ENCODE measurements around the gene CST5.
A peak's percentile ranks its signal among the peaks of the same experiment; 100 is the strongest.
"Not testable (repeated sequence)": the region's sequence is repeated elsewhere in the genome, so short reads cannot be mapped to it uniquely, and the experiment has no call there.

Gene CST5

DNA sequence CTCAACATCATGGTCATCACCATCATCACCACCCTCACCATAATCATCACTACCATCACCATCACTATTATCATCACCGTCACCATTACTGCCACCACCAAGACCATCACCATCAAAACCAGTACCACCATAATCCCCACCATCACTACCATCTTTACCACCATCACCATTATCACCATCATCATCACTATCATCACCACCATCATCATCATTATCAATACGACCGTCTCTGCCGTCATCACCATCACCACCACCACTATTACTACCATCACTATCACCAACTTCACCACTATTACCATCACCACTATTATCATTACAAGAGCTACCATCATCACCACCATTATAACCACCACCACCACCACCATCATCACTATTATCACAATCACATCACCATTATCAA is 11.3 kb upstream of the CST5 start:
- not testable (repeated sequence) for DNase-seq (ENCODE audit: extremely low read depth in 1 of 2, low read depth in 1 of 2)

DNA sequence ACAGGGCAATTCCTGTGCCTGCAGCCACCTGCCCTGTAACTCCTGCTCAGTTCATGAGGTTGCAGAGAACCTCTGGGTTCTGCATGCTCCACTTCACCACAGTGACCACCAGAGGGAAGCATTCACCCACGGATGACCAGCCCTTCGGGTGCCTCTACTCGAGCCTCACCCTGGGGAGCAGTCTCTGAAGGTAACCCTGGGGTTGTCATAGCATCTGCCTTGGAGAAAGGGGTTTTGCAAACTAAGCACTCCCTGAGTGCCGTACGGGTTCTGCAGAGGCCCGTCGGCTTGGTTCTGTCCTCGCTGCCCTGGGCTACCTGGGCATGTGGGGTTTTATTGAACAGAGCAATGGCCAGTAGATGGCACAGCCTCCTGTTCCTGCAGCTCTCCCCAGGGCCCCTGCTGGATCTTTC is 10.2 kb upstream of the CST5 start:
- DNase-seq (ENCODE audit: extremely low read depth in 1 of 2, low read depth in 1 of 2): peak; percentile 13 to 36

DNA sequence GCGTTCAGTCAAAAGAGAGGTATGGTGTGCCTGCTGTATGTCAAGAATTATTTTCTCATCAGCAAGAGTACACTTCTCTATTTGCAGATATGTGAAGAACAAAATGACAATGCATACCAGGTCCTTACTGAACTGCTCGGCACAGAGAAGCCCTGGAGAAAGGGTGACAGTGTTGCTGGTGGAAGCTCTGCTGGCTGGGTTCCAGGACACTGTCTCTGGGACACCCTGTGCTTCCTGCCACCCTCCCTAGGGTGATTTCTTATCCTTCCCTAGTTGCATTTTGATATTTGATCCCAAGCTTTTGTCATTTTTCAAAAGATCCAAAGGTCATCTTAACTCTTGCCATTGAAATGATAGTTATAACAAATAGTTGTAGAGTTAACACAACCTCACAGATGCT is 8.3 kb upstream of the CST5 start:
- DNase-seq (ENCODE audit: extremely low read depth in 1 of 2, low read depth in 1 of 2): no peak

DNA sequence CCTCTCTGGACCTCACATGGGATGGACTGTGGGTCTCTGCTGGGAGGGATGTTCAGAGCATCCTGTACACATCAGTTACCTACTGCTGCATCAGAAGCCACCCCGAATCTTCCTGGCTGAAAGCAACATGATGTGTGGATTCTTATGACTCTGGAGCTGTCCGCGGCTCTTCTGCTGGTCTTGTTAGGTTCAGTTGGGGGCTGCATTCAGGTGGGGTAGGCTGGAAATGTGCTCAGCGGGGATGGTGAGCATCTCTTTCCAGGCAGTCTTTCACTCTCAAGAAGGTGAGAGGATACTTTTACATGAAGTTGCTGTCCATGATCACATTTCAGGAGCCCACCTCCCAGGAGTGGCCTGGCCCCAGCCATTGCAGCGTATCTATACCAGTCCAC is 5.2 kb upstream of the CST5 start:
- no peak for DNase-seq (ENCODE audit: extremely low read depth in 1 of 2, low read depth in 1 of 2)

DNA sequence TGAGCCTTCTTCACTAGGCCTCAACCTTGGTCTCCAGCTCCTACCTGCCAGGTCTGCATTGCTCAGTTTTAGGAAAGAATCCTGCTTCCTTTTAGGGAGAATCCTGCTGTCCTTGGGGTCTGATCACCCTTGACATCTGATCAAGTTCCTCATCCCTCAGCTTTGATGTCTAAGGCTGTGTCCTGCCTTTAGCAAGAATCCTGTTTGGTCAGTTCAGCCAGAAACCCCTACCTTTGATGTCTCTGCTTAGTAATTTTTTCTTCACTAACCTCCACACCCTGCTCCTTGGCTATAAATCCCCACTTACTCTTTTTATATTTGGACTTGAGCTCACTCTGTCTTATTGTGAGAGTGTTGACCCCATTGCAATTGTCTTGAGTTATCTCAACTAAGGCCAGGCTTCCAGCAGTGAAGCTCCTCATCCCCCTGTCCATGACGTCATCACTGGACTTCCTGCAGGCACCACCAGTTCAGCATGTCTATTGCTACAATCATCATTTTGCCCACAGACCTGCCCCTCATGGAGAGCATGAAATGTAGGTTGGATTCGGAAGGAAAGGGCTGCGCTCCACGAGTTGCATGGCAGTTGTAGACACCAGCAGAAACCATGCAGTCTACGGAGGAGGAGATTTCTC is 4.7 kb upstream of the CST5 start:
- DNase-seq (ENCODE audit: extremely low read depth in 1 of 2, low read depth in 1 of 2): no peak

DNA sequence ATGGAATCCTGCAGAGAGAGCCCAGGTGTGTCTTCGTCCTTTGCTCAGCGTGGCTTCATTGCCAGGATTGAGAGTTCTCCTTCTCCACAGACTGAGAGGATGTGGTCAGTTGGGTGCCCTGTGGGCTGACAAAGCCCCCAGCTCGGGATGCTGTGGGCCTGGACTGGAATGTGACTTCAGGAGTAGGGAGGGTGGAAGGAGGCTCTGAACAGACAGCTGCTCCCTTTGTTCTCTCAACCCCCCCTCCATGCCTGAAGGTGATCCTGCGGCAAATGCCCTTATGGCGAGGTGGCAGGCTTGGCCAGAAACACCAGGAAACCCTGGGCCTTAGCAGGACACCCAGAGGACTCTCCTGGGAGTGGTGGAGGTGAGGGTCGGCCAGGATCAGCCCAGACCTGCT is 1.8 kb upstream of the CST5 start:
- no peak for DNase-seq (ENCODE audit: extremely low read depth in 1 of 2, low read depth in 1 of 2)

DNA sequence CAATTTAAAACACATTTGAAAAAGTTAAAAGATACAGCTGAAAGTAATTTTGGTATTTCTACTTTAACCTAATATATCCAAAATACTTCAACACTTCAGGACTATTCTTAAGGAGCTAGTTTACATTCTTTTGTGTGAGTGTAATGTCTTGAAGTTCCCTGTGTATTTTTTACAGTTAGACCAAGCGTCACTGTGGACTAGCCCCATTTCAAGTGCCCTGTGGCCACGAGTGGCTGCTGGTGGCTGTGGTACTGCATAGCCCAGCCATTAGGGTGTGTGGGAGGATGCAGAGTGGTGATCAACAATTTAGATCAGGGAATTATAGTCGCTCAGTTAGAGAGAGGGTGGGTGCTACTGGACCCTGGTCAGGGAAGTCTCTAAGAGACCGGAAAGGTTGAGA is 869 bp upstream of the CST5 start:
- DNase-seq (ENCODE audit: extremely low read depth in 1 of 2, low read depth in 1 of 2): no peak

DNA sequence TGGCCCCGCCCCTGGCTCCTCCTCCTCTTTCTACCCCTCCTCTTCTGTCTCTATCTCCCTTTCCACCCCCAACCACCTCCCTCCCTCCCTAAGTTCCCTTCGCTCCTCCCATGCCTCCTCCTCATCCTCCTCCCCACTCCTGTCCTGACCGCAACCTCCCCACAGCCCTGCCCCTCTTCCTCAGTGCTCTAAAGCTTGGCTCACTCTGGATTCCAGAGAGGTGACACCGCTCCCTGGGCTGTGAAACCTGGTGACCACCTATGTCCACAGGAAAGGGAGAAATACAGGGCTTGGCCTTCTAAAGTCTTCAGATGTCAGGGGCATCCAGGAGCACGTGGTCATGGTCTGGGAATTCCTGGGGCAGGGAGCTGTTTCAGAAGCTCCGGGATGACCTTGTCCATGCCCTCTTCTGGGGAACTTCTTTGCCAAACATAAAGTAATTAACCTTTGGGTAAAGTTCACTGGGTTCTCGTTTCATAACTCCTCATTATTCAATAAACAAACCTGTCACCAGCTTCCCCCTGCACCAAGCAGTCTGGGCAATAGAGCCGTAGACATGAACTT is 345 bp upstream of the CST5 start:
- no peak for DNase-seq (ENCODE audit: extremely low read depth in 1 of 2, low read depth in 1 of 2)

DNA sequence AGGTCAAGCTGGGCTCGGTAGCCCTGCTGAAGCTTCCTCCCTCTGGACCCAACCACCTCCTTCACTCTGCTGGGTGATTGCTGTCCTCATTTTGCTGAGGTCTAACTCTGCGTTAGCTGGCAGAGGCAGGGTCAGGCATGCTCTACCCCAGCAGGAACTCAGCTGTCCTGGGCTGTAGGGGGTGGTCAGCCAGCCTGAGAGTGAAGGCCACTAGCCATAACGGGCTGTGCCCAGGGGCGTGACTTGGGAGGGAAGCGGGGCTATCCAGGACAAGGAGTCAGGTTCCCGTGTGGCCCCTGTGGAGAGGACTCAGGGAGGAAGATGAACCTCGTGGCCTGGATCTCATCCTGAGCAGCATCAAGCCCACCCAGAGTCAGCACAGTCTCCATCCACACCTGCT is 761 bp downstream of the CST5 start:
- no peak for DNase-seq (ENCODE audit: extremely low read depth in 1 of 2, low read depth in 1 of 2)

DNA sequence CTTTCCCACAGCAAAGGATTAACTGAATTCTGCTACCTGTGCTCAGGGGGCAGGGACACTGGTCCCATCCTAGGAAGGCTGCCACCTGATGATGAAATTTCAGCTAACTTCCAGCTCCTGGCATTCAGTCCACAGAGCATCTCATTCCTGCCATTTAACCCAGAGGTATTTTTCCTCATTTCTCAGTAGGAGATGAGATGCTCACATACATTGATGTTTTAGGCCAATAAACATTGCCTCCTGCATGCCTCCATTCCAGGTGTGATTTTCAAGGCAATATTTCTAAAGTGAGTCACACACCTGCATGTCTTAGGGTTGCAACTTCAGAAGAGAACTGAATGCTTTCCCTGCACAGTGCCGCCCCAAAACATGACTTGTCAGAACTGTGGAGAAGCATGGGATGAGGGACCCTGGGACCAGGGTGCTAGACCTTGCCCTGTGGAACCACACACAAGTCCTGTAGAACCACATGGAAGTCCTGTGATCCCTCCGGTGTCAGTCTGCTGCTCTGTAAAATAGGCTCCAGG is 1.5 kb downstream of the CST5 start:
- DNase-seq (ENCODE audit: extremely low read depth in 1 of 2, low read depth in 1 of 2): not testable (repeated sequence)

DNA sequence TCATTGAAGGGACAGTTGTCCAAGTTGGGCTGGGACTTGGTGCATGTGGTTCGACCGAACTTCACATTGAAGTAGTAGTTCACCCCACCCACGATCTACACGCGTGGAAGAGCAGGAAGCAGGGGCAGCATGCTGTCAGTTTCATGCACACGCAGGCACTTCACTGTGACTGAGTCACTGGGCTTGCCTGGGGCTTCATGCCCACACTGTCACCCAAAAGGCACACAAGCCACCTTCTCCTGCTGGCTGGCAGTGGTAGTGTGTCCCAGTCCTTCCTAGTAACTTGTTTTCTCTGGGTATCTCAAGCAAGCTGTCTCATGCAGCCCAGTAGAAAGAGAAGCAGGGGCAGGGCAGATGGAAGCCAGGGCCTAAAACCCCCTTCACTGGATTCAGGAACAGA is 2.0 kb downstream of the CST5 start:
- DNase-seq (ENCODE audit: extremely low read depth in 1 of 2, low read depth in 1 of 2): no peak

DNA sequence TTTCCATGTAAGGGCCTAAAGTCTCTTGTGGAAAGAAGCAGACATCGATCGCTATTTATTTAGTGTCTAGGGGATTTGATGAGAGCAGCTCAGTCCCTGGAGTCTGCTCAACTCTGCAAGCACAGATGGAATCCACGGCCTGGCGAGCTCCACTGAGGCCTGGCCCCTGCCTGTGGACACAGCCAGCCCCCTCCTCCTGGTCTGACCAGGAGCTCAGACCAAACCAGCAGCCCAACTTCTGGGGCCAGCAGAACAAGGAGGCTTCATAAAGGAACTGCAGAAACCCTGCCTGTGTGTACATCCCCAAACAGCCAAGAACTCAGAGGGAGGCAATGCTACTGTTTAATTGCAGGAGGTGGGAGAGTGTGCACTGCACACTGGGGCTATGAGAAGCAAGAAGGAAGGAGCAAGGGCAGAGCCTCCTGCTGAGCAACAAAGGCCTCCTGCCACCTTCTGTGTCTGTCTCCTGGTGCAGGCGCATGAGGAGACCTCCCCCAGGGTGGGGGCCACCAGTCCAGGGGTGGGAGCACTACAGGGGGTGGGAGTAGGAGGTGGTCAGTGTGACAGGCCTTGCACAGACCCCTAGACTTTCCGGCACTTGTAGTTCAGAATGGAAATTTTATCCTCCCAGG is 3.8 kb downstream of the CST5 start:
- no peak for DNase-seq (ENCODE audit: extremely low read depth in 1 of 2, low read depth in 1 of 2)

DNA sequence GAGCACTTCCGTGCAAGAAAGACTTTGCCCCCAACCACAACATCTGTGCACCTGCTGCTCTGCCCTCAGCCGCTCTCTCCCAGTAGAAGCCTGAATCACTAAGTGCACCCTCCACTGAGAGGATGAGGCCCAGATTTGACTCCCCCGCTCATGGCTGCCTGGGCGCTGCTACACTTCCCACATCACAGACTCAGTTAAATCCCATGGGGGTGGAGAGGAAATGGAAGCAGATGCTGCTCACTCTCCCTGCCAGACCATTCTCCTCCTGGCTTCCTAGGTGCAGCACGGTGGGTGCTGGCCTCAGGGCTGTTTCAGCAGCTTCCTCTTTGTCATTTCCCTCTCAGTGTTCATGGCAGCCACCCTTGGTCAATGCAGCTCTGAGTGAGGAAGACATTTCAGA is 4.8 kb downstream of the CST5 start:
- DNase-seq (ENCODE audit: extremely low read depth in 1 of 2, low read depth in 1 of 2): no peak

DNA sequence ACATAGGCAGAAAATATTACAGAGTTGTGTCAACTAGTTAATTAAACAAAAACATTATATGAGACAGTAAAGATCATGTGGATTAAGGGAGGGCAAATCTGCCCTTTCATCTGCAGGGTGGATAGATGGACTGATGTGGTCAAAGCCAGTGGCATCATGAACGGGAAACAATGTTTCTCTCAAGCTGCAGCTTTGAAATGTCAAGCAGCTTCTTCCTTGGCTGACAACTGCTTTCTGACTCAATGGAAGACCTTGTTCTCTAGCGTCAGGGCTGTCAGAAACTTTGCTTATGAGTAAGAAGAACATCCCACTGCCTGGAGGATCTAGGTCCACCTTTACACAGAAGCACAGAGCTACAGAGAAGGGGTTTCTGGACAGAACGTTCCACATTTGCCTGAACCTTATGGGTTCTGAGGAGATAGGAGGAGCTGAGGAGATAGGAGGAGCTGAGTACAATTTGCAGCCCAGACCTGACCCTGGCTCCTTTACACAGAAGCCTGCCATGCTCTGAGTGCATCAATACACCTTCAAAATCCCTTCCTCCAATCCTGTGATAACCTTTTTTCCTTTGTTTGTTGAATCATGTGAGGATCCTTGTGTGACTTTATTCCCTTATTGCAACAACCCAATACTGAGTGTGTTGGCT is 6.1 kb downstream of the CST5 start:
- DNase-seq (ENCODE audit: extremely low read depth in 1 of 2, low read depth in 1 of 2): no peak

DNA sequence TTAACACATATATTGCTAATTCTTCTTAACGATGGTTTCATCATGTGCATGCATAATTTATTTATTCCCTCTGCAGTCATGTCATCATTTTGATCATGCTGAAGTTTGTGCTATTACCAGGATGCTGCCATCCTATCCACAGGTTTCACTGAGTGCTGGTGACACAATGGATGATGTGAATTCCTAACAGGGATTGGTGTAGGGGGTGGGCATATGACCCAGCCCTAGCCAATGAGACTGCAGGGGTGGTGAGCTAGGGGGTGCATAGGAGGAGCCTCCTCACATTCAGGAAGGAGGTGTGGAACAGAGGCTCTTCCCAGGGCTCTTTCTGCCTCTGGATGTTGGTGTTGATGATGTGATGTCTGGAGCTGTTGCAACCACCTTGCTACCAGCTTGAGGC is 7.5 kb downstream of the CST5 start:
- DNase-seq (ENCODE audit: extremely low read depth in 1 of 2, low read depth in 1 of 2): no peak

DNA sequence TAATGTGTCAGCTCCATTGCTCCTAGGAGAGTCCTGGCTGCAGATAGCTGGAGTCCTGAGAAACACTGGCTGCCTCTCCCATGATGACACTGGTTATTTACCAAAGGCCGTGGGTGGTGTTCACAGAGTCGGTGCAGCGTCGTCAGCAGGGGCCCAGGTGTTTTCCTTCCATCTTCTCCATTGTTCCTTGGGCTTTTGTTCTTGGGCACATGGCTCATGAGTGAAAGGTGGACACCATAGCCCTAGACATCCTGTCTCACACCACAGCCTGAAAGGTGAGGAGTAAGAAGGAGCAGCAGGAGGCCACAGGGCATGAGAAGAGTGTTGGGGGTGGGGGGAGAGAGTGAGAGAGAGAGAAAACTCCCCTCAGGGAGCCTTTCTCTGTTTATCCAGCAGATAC is 9.1 kb downstream of the CST5 start:
- no peak for DNase-seq (ENCODE audit: extremely low read depth in 1 of 2, low read depth in 1 of 2)

DNA sequence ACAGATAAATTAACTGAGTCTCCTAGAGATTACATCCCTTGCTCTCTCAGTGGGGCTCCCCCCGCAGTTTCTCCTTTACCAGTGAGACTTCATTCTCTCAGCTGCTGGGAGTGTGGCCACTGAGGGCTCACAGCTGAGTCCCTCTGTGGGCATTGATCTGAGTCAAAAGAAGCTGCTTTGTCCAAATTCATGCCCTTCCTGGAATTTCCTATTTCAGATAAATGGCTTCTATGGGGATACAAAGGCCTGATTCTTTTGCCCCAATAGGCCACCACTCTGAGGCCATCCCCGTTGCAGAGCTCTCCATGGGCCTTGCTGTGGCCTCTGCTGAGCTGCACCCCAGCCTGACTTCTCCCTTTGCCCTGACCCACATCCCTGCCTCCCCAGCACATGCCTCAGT is 10.0 kb downstream of the CST5 start:
- DNase-seq (ENCODE audit: extremely low read depth in 1 of 2, low read depth in 1 of 2): no peak

DNA sequence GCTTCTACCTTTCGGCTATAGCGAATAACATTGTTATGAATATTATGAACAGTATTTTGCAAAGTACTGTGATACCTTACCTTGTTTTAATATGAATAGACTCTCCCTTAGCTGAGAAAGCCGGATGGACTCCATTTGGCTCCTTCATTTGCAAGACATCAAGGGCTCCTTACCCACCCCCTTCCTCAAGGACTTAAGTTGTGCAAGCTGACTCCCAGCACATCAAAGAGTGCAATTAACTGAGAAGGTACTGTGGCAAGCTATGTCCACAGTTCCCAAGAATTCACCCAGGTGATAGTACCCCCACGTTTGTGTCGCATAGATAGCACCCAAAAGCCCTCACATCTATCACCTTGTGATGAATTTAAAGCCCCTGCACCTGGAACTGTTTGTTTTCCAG is 11.2 kb downstream of the CST5 start:
- DNase-seq (ENCODE audit: extremely low read depth in 1 of 2, low read depth in 1 of 2): no peak

DNA sequence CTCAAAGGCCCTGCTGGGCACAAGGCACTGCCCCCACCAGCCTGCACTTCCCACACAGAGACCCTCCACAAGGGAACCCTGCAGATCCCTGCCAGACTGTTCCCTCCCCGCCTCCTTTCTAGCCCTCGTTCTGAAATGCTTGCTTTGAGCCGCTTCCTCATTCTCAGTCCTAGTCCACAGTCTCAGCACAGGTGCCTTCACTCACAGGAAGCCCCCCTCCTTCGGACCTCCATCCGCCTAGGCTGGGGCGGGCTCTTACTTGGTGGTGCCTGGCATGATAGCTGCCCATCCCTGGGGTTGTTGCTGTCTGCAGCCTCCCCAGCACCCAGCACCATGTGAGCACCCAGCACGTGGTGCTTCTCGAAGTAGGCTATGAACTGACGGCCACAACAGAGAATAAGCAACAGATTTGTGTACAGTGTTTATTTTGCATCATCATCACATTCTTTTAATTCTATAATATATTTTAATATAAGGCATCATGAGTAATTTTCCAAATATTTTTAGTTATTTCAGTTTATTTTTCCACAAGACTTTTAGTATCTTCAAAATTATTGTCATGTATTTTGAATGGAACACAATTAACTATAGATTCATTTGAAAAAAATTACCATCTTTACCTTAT is 12.3 kb downstream of the CST5 start:
- no peak for DNase-seq (ENCODE audit: extremely low read depth in 1 of 2, low read depth in 1 of 2)

DNA sequence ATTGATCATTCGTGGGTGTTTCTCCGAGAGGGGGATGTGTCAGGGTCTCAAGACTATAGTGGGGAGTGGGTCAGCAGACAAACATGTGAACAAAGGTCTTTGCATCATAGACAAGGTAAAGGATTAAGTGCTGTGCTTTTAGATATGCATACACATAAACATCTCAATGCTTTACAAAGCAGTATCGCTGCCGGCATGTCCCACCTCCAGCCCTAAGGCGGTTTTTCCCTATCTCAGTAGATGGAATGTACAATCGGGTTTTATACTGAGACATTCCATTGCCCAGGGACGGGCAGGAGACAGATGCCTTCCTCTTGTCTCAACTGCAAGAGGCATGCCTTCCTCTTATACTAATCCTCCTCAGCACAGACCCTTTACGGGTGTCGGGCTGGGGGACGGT is 18.8 kb downstream of the CST5 start:
- DNase-seq (ENCODE audit: extremely low read depth in 1 of 2, low read depth in 1 of 2): not testable (repeated sequence)

DNA sequence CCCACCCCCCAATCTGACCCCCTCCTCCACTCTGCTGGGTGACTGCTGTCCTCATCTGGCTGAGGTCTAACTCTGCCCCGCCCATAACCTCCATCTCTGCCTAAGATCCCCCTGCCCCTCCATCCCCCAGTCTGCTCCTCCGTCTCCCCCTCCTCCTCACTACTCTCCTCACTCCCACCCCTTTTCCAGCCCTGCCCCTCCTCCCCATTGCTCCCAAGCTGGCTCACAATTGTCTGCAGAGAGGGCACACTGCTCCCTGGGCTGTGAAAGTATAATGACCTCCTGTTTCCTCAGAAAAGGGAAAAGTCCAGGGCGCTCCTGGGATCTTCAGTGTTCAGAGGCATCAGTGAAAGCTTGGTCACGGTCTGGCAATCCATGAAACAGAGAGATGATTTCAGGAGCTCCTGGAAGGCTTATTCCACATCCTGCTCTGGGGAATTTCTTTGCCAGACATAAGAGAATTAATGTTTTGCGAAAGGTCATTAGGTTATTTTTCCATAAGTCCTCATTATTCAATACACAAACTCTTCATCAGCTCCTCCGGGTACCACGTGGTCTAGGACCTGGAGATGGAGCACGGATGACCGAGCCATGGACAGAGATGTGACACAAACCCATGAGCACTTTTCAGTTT is 21.5 kb downstream of the CST5 start:
- no peak for DNase-seq (ENCODE audit: extremely low read depth in 1 of 2, low read depth in 1 of 2)

Data from activated CD8-positive, alpha-beta memory T cell treated with anti-CD3 and anti-CD28 coated beads for 1 hour (primary cell).